ENCODE results near the gene ISG15. TPM values are rescaled to one million over a fixed set of nuclear protein-coding genes. Genes with fewer than 3 reads are reported as not detected.

Gene ISG15
- total RNA-seq, 1 donor: 90.5 TPM

DNA sequence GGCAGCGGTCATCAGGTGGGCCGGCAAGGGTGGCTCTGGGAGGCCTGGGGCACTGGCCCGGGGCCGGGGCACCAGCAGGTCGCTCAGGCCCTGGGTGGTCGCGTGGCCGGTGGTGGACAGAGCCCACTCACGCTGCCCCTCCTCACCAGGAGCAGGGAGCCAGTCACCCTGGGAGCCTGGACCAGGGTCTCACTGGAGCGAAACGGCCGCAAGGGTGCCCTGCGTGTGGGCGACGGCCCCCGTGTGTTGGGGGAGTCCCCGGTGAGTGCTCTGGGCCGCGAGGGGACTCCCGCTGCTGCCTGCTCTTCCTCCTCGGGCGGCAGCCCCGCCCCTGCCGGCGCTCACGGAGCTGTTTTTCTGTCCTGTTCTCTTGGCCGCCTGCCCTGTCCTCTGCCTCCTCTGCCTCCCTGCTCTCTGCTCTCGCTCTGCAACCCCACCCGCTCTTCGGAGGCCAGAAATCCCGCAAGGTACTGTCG lies 37.3 kb downstream of the ISG15 start:
- no peak for DNase-seq (ENCODE audit: insufficient read length, low spot score, missing footprints)
- Histone ChIP-seq H3K9me3 (ENCODE audit: low read depth, low read length) (no peaks in the 10 kb centered on the region), H3K79me2 (ENCODE audit: insufficient read depth, low read length) (no peaks in the 10 kb centered on the region), H4K20me1 (ENCODE audit: insufficient read depth, low read length) (no peaks in the 10 kb centered on the region), H2AFZ (ENCODE audit: low read length) (no peak overlapping the region), H3K27ac (ENCODE audit: low read depth, low read length) (no peak overlapping the region), H3K4me3 (ENCODE audit: insufficient read depth, low read length) (no peak overlapping the region), H3K27me3 (ENCODE audit: insufficient read depth, low read length) (no peaks in the 10 kb centered on the region), H3K4me1 (ENCODE audit: insufficient read depth, low read length) (no peaks in the 10 kb centered on the region), H3K36me3 (ENCODE audit: insufficient read depth, low read length) (no peaks in the 10 kb centered on the region), H3K4me2 (ENCODE audit: insufficient read depth, low read length) (no peak overlapping the region)
- TF ChIP-seq CTCF (IDR thresholded peaks at IDR 0.05; ENCODE audit: extremely low read depth, low read depth, low read length): no peak

DNA sequence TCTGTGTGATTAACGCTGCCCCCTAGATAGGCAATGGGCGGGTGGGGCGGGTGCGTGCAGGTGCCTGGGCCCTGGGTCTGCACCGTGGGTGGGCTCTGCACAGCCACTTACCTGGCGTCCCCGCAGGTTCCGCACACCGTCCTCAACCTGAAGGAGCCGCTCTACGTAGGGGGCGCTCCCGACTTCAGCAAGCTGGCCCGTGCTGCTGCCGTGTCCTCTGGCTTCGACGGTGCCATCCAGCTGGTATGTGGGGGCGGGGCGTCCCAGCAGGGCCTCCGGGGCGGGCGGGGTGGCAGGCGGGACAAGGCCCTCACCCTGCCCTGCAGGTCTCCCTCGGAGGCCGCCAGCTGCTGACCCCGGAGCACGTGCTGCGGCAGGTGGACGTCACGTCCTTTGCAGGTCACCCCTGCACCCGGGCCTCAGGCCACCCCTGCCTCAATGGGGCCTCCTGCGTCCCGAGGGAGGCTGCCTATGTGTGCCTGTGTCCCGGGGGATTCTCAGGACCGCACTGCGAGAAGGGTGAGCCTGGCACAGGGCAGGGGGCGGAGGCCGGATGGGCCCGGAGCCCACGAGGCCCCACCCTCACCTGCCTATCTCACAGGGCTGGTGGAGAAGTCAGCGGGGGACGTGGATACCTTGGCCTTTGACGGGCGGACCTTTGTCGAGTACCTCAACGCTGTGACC lies 38.0 kb downstream of the ISG15 start:
- TF ChIP-seq CTCF (IDR thresholded peaks at IDR 0.05; ENCODE audit: extremely low read depth, low read depth, low read length): no peak
- Histone ChIP-seq H3K4me2 (ENCODE audit: insufficient read depth, low read length) (no peak overlapping the region), H4K20me1 (ENCODE audit: insufficient read depth, low read length) (no peaks in the 10 kb centered on the region), H3K27ac (ENCODE audit: low read depth, low read length) (no peak overlapping the region), H3K4me3 (ENCODE audit: insufficient read depth, low read length) (no peak overlapping the region), H3K36me3 (ENCODE audit: insufficient read depth, low read length) (no peaks in the 10 kb centered on the region), H3K4me1 (ENCODE audit: insufficient read depth, low read length) (no peaks in the 10 kb centered on the region), H3K9me3 (ENCODE audit: low read depth, low read length) (no peaks in the 10 kb centered on the region), H3K27me3 (ENCODE audit: insufficient read depth, low read length) (no peaks in the 10 kb centered on the region), H2AFZ (ENCODE audit: low read length) (no peak overlapping the region), H3K79me2 (ENCODE audit: insufficient read depth, low read length) (no peaks in the 10 kb centered on the region)
- DNase-seq (ENCODE audit: insufficient read length, low spot score, missing footprints): no peak

DNA sequence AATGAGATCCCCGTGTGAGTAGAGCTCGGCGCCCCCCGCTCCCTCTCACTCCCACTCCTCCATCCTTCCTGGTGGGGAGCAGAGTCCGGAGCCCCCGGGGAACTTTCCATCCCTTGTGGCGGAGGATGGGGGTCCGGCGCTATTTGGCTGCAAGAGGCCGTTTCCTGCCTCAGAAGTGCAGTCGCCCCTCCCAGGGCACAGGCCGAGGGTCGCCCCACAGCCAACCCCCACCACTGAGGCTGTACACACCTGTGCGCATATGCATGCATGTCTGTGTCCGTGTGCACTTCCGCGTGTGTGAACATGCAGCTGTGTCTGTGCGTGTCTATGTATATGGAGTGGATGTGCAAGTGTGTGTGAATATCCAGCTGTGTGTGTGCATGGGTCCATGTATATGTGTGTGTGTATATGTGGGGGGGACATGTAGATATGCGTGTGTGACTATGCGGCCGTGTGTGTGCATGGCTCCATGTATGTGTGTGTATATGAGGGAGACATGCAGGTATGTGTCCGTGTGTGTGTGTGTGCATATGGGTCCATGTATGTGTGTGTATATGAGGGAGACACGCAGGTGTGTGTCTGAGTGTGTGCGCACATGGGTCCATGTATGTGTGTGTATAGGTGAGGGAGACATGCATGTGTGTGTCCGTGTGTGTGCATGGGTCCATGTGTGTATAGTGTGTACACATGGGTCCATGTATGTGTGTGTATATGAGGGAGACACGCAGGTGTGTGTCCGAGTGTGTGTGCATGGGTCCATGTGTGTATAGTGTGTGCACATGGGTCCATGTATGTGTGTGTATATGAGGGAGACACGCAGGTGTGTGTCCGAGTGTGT lies 38.9 kb downstream of the ISG15 start:
- Histone ChIP-seq H4K20me1 (ENCODE audit: insufficient read depth, low read length) (no peaks in the 10 kb centered on the region), H3K36me3 (ENCODE audit: insufficient read depth, low read length) (no peaks in the 10 kb centered on the region), H3K4me2 (ENCODE audit: insufficient read depth, low read length) (no peak overlapping the region), H3K9me3 (ENCODE audit: low read depth, low read length) (no peaks in the 10 kb centered on the region), H3K4me1 (ENCODE audit: insufficient read depth, low read length) (no peaks in the 10 kb centered on the region), H3K27ac (ENCODE audit: low read depth, low read length) (no peak overlapping the region), H2AFZ (ENCODE audit: low read length) (no peak overlapping the region), H3K79me2 (ENCODE audit: insufficient read depth, low read length) (no peaks in the 10 kb centered on the region), H3K4me3 (ENCODE audit: insufficient read depth, low read length) (no peak overlapping the region), H3K27me3 (ENCODE audit: insufficient read depth, low read length) (no peaks in the 10 kb centered on the region)
- no peak for DNase-seq (ENCODE audit: insufficient read length, low spot score, missing footprints)
- TF ChIP-seq CTCF (IDR thresholded peaks at IDR 0.05; ENCODE audit: extremely low read depth, low read depth, low read length): no peak

GRCh38 chr1:1053022-1053421 lies 39.7 kb downstream of the ISG15 start:
- Histone ChIP-seq H3K4me1 (ENCODE audit: insufficient read depth, low read length) (no peaks in the 10 kb centered on the region), H4K20me1 (ENCODE audit: insufficient read depth, low read length) (no peaks in the 10 kb centered on the region), H3K27me3 (ENCODE audit: insufficient read depth, low read length) (peaks cover 1% of the 10 kb centered on the region), H3K9me3 (ENCODE audit: low read depth, low read length) (no peaks in the 10 kb centered on the region), H3K4me2 (ENCODE audit: insufficient read depth, low read length) (no peak overlapping the region), H3K4me3 (ENCODE audit: insufficient read depth, low read length) (no peak overlapping the region), H3K27ac (ENCODE audit: low read depth, low read length) (no peak overlapping the region), H3K36me3 (ENCODE audit: insufficient read depth, low read length) (no peaks in the 10 kb centered on the region), H2AFZ (ENCODE audit: low read length) (no peak overlapping the region), H3K79me2 (ENCODE audit: insufficient read depth, low read length) (no peaks in the 10 kb centered on the region)
- DNase-seq (ENCODE audit: insufficient read length, low spot score, missing footprints): no peak
- TF ChIP-seq CTCF (IDR thresholded peaks at IDR 0.05; ENCODE audit: extremely low read depth, low read depth, low read length): no peak
